ENCODE measurements around the gene CFL2. TPM values are rescaled to one million over a fixed set of nuclear protein-coding genes. Genes with fewer than 3 reads are reported as not detected.

Gene CFL2
- total RNA-seq, 1 donor from 2014 or later = 241 TPM

GRCh38 chr14:34678735-34679134 is 35.7 kb downstream of the CFL2 start:
- Histone ChIP-seq H3K4me1 (ENCODE audit: control insufficient read depth in 3 of 3, insufficient read depth in 3 of 3, low read length in 3 of 3) (peaks cover 6 to 9% (median 8%) of the 10 kb centered on the region in 3 donors), H3K9me3 (ENCODE audit: control insufficient read depth in 3 of 3, low read length in 3 of 3) (no peaks in the 10 kb centered on the region), H3K9ac (ENCODE audit: low read depth in 1 of 3, low read length in 3 of 3) (no peak overlapping the region), H3K36me3 (ENCODE audit: control insufficient read depth in 3 of 3, insufficient read depth in 3 of 3, low read length in 3 of 3) (no peaks in the 10 kb centered on the region), H3K4me3 (ENCODE audit: low read length in 3 of 3) (peak overlapping the region in 1 of 3 donors; percentile 2), H3K27me3 (ENCODE audit: control insufficient read depth in 3 of 3, insufficient read depth in 3 of 3, low read length in 3 of 3) (no peaks in the 10 kb centered on the region), H3K27ac (ENCODE audit: low read depth, low read length) (no peak overlapping the region)

- Histone ChIP-seq H3K4me1 (ENCODE audit: control insufficient read depth in 3 of 3, insufficient read depth in 3 of 3, low read length in 3 of 3) (peaks cover 6 to 8% (median 6%) of the 10 kb centered on the region in 3 donors), H3K9me3 (ENCODE audit: control insufficient read depth in 3 of 3, low read length in 3 of 3) (no peaks in the 10 kb centered on the region), H3K27me3 (ENCODE audit: control insufficient read depth in 3 of 3, insufficient read depth in 3 of 3, low read length in 3 of 3) (no peaks in the 10 kb centered on the region), H3K36me3 (ENCODE audit: control insufficient read depth in 3 of 3, insufficient read depth in 3 of 3, low read length in 3 of 3) (no peaks in the 10 kb centered on the region), H3K27ac (ENCODE audit: low read depth, low read length) (peak overlapping the region; percentile 61), H3K4me3 (ENCODE audit: low read length in 3 of 3) (peak overlapping the region in 2 of 3 donors; percentile 3 to 15), H3K9ac (ENCODE audit: low read depth in 1 of 3, low read length in 3 of 3) (peak overlapping the region in 1 of 3 donors; percentile 12)
Measured at GRCh38 chr14:34678306-34678705, 36.1 kb downstream of the CFL2 start.

- Histone ChIP-seq H3K4me1 (ENCODE audit: control insufficient read depth in 3 of 3, insufficient read depth in 3 of 3, low read length in 3 of 3) (peaks cover 0 to 4% (median 2%) of the 10 kb centered on the region in 3 donors), H3K4me3 (ENCODE audit: low read length in 3 of 3) (no peak overlapping the region), H3K9me3 (ENCODE audit: control insufficient read depth in 3 of 3, low read length in 3 of 3) (no peaks in the 10 kb centered on the region), H3K27ac (ENCODE audit: low read depth, low read length) (peak overlapping the region; percentile 31), H3K9ac (ENCODE audit: low read depth in 1 of 3, low read length in 3 of 3) (no peak overlapping the region), H3K36me3 (ENCODE audit: control insufficient read depth in 3 of 3, insufficient read depth in 3 of 3, low read length in 3 of 3) (no peaks in the 10 kb centered on the region), H3K27me3 (ENCODE audit: control insufficient read depth in 3 of 3, insufficient read depth in 3 of 3, low read length in 3 of 3) (no peaks in the 10 kb centered on the region)
Measured at GRCh38 chr14:34676516-34677211, 37.7 kb downstream of the CFL2 start.

GRCh38 chr14:34673702-34674101 is 40.7 kb downstream of the CFL2 start:
- Histone ChIP-seq H3K36me3 (ENCODE audit: control insufficient read depth in 3 of 3, insufficient read depth in 3 of 3, low read length in 3 of 3) (no peaks in the 10 kb centered on the region), H3K9ac (ENCODE audit: low read depth in 1 of 3, low read length in 3 of 3) (no peak overlapping the region), H3K4me1 (ENCODE audit: control insufficient read depth in 3 of 3, insufficient read depth in 3 of 3, low read length in 3 of 3) (peaks cover 0 to 4% (median 0%) of the 10 kb centered on the region in 3 donors), H3K27ac (ENCODE audit: low read depth, low read length) (no peak overlapping the region), H3K27me3 (ENCODE audit: control insufficient read depth in 3 of 3, insufficient read depth in 3 of 3, low read length in 3 of 3) (no peaks in the 10 kb centered on the region), H3K4me3 (ENCODE audit: low read length in 3 of 3) (no peak overlapping the region), H3K9me3 (ENCODE audit: control insufficient read depth in 3 of 3, low read length in 3 of 3) (no peaks in the 10 kb centered on the region)

- Histone ChIP-seq H3K27ac (ENCODE audit: low read depth, low read length) (no peak overlapping the region), H3K9ac (ENCODE audit: low read depth in 1 of 3, low read length in 3 of 3) (no peak overlapping the region), H3K4me1 (ENCODE audit: control insufficient read depth in 3 of 3, insufficient read depth in 3 of 3, low read length in 3 of 3) (peaks cover 0 to 1% (median 0%) of the 10 kb centered on the region in 3 donors)
Measured at GRCh38 chr14:34671716-34672115, 42.7 kb downstream of the CFL2 start.

GRCh38 chr14:34668111-34668510 is 46.3 kb downstream of the CFL2 start:
- H3K9ac ChIP-seq (ENCODE audit: low read depth in 1 of 3, low read length in 3 of 3) = no peak overlapping the region
- H3K36me3 ChIP-seq (ENCODE audit: control insufficient read depth in 3 of 3, insufficient read depth in 3 of 3, low read length in 3 of 3) = no peaks in the 10 kb centered on the region
- no peaks in the 10 kb centered on the region for H3K27me3 ChIP-seq (ENCODE audit: control insufficient read depth in 3 of 3, insufficient read depth in 3 of 3, low read length in 3 of 3)
- peaks cover 0 to 8% (median 0%) of the 10 kb centered on the region in 3 donors for H3K4me1 ChIP-seq (ENCODE audit: control insufficient read depth in 3 of 3, insufficient read depth in 3 of 3, low read length in 3 of 3)
- no peaks in the 10 kb centered on the region for H3K9me3 ChIP-seq (ENCODE audit: control insufficient read depth in 3 of 3, low read length in 3 of 3)
- H3K27ac ChIP-seq (ENCODE audit: low read depth, low read length) = no peak overlapping the region
- H3K4me3 ChIP-seq (ENCODE audit: low read length in 3 of 3) = no peak overlapping the region

More at GRCh38 chr14:34671716-34672115, 42.7 kb downstream of the CFL2 start:
- Histone ChIP-seq H3K4me3 (ENCODE audit: low read length in 3 of 3) (no peak overlapping the region), H3K27me3 (ENCODE audit: control insufficient read depth in 3 of 3, insufficient read depth in 3 of 3, low read length in 3 of 3) (no peaks in the 10 kb centered on the region), H3K36me3 (ENCODE audit: control insufficient read depth in 3 of 3, insufficient read depth in 3 of 3, low read length in 3 of 3) (no peaks in the 10 kb centered on the region), H3K9me3 (ENCODE audit: control insufficient read depth in 3 of 3, low read length in 3 of 3) (no peaks in the 10 kb centered on the region)

- Histone ChIP-seq H3K4me1 (ENCODE audit: control insufficient read depth in 3 of 3, insufficient read depth in 3 of 3, low read length in 3 of 3) (peaks cover 0 to 8% (median 0%) of the 10 kb centered on the region in 3 donors), H3K36me3 (ENCODE audit: control insufficient read depth in 3 of 3, insufficient read depth in 3 of 3, low read length in 3 of 3) (no peaks in the 10 kb centered on the region), H3K27me3 (ENCODE audit: control insufficient read depth in 3 of 3, insufficient read depth in 3 of 3, low read length in 3 of 3) (no peaks in the 10 kb centered on the region), H3K9me3 (ENCODE audit: control insufficient read depth in 3 of 3, low read length in 3 of 3) (no peaks in the 10 kb centered on the region), H3K27ac (ENCODE audit: low read depth, low read length) (no peak overlapping the region), H3K4me3 (ENCODE audit: low read length in 3 of 3) (no peak overlapping the region), H3K9ac (ENCODE audit: low read depth in 1 of 3, low read length in 3 of 3) (no peak overlapping the region)
Measured at GRCh38 chr14:34667007-34667406, 47.4 kb downstream of the CFL2 start.

GRCh38 chr14:34665785-34666435 is 48.5 kb downstream of the CFL2 start:
- H3K4me3 ChIP-seq (ENCODE audit: low read length in 3 of 3) = no peak overlapping the region
- no peaks in the 10 kb centered on the region for H3K27me3 ChIP-seq (ENCODE audit: control insufficient read depth in 3 of 3, insufficient read depth in 3 of 3, low read length in 3 of 3)
- peak overlapping the region; percentile 30 for H3K27ac ChIP-seq (ENCODE audit: low read depth, low read length)
- H3K36me3 ChIP-seq (ENCODE audit: control insufficient read depth in 3 of 3, insufficient read depth in 3 of 3, low read length in 3 of 3) = no peaks in the 10 kb centered on the region
- H3K9me3 ChIP-seq (ENCODE audit: control insufficient read depth in 3 of 3, low read length in 3 of 3) = no peaks in the 10 kb centered on the region
- no peak overlapping the region for H3K9ac ChIP-seq (ENCODE audit: low read depth in 1 of 3, low read length in 3 of 3)
- H3K4me1 ChIP-seq (ENCODE audit: control insufficient read depth in 3 of 3, insufficient read depth in 3 of 3, low read length in 3 of 3) = peaks cover 0 to 8% (median 0%) of the 10 kb centered on the region in 3 donors

- Histone ChIP-seq H3K9me3 (ENCODE audit: control insufficient read depth in 3 of 3, low read length in 3 of 3) (no peaks in the 10 kb centered on the region), H3K9ac (ENCODE audit: low read depth in 1 of 3, low read length in 3 of 3) (no peak overlapping the region), H3K36me3 (ENCODE audit: control insufficient read depth in 3 of 3, insufficient read depth in 3 of 3, low read length in 3 of 3) (no peaks in the 10 kb centered on the region), H3K27ac (ENCODE audit: low read depth, low read length) (no peak overlapping the region), H3K4me1 (ENCODE audit: control insufficient read depth in 3 of 3, insufficient read depth in 3 of 3, low read length in 3 of 3) (peaks cover 0 to 8% (median 0%) of the 10 kb centered on the region in 3 donors), H3K27me3 (ENCODE audit: control insufficient read depth in 3 of 3, insufficient read depth in 3 of 3, low read length in 3 of 3) (no peaks in the 10 kb centered on the region), H3K4me3 (ENCODE audit: low read length in 3 of 3) (no peak overlapping the region)
Measured at GRCh38 chr14:34662561-34663088, 51.8 kb downstream of the CFL2 start.

GRCh38 chr14:34660796-34661195 is 53.6 kb downstream of the CFL2 start:
- Histone ChIP-seq H3K9ac (ENCODE audit: low read depth in 1 of 3, low read length in 3 of 3) (no peak overlapping the region), H3K27me3 (ENCODE audit: control insufficient read depth in 3 of 3, insufficient read depth in 3 of 3, low read length in 3 of 3) (no peaks in the 10 kb centered on the region), H3K9me3 (ENCODE audit: control insufficient read depth in 3 of 3, low read length in 3 of 3) (no peaks in the 10 kb centered on the region), H3K27ac (ENCODE audit: low read depth, low read length) (no peak overlapping the region), H3K36me3 (ENCODE audit: control insufficient read depth in 3 of 3, insufficient read depth in 3 of 3, low read length in 3 of 3) (no peaks in the 10 kb centered on the region), H3K4me1 (ENCODE audit: control insufficient read depth in 3 of 3, insufficient read depth in 3 of 3, low read length in 3 of 3) (peaks cover 0 to 8% (median 0%) of the 10 kb centered on the region in 3 donors), H3K4me3 (ENCODE audit: low read length in 3 of 3) (no peak overlapping the region)
